GM12865 (cell line): ENCODE results near the gene TGFA.

Experiments
- DNase-seq: peaks from one replicate; pipeline ENCODE4 v3.0.0; 2010; ENCODE audit warnings: low read depth
- H3K4me3 ChIP-seq: 2 replicates; pipeline ENCODE4 v1.5.1; 2011; ENCODE audit warnings: mild to moderate bottlenecking, low read depth, low read length, control low read depth
- TF ChIP-seq, protein P1 (sequence below): IDR thresholded peaks from 2 replicates; pipeline ENCODE4 v1.5.1; 2011; ENCODE audit warnings: low read length, control low read depth, low read depth, inconsistent platforms; ENCODE audit not compliant: insufficient read depth; ENCODE audit errors: missing control alignments

TGFA gene

DNA sequence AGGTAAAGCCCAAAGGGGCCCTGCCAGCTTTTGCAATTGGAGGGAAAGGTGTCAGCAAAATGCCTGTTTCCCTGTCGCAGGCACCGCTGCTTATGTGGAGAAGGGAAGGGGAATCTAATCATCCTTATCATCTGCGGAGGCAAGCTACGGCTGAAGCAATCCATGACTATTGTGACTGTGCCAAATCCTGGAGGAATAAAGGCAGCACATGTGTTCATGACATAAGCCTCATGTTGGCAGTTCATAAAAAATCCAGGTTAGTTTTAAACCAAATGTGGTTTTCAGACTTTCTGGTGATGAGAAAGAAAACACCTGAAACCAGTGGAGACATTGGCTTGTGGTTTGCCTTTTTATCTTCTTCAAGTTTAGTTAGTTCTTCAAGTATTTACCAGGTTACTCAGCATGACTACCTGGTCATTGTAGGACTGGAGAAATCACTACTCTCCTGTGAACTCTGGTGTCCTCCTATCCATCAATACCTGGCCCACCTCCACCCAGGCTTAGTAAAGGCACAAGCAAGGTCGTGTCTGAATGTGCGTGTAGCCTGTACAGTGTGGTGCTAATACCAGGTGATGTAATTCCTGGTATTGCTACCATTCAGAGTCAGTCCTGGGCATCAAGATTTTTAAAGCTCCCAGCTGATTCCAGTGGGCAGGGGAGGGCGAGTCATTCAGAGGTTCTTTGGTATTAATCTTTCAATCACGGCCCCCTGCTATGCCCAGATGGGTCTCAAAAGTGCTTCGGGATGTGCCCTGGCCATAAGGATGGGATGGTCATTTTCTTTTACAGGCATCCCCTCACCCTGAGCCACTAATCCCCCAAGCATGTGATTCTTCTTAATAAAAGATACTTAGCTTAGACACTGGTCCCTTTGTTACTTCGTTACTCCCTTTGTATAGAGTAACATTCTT lies 96.8 kb downstream of the TGFA start:
- DNase-seq, result no peak
- TF ChIP-seq, protein P1, sequence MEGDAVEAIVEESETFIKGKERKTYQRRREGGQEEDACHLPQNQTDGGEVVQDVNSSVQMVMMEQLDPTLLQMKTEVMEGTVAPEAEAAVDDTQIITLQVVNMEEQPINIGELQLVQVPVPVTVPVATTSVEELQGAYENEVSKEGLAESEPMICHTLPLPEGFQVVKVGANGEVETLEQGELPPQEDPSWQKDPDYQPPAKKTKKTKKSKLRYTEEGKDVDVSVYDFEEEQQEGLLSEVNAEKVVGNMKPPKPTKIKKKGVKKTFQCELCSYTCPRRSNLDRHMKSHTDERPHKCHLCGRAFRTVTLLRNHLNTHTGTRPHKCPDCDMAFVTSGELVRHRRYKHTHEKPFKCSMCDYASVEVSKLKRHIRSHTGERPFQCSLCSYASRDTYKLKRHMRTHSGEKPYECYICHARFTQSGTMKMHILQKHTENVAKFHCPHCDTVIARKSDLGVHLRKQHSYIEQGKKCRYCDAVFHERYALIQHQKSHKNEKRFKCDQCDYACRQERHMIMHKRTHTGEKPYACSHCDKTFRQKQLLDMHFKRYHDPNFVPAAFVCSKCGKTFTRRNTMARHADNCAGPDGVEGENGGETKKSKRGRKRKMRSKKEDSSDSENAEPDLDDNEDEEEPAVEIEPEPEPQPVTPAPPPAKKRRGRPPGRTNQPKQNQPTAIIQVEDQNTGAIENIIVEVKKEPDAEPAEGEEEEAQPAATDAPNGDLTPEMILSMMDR, result no peak
- no peak overlapping the region for H3K4me3 ChIP-seq

DNA sequence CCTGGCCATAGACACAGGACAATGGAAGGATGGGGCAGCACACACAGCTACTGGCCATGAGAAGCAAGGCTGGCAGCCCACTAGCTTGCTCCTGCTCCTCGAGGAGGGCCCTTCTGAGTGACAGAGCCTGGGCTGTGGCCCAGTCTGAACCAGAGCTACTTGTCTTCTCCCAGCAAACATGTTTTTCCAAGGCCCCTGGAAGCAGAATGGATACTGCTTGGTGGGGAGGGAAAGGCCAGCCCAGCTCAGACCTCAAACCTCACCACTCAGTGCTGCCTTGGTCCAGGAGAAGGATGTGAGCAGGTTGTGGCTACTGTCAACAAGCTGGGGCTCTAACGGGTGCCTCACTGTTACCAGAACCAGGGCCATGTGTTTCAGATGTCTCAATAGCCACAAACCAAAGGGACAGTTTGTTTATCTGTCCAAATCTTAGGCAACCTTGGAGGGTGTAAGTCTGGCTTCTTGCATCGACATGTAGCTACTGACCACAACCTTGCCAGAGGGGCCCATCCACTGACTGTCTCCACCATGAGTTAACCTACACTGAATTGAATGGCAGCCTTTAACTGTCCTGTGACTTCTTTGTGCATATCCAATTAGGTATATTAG lies 98.6 kb downstream of the TGFA start:
- DNase-seq, result no peak
- H3K4me3 ChIP-seq, result no peak overlapping the region
- TF ChIP-seq, protein P1, result no peak

DNA sequence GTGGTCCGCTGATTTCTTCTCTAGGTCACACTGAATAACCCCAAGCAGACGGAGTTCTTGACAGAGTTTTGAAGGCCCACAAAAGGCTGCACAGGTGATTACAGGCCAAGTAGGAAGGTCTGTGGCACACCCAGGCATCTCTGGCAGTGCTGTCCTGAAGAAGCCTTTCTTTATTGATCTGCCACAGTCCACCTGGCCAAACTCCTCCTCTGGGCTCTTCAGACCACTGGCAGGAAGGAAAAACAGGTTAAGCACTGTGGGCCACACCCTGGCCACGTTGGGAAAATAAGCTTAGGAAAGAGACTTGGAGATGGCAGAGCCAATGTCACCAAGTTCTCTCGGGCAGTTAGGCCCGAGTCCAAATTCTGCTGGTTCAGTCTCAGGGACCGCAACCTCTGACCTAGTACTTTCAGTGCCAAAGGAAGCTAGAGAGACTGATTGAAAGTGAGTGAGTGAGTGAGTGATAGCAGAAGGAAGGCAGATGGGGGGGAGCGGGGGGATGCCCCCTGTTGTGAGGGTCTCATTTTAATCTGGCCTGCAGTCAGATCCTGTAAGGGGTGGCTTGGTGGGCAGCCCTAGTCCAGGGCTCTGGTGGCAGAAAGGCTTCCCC lies 102.9 kb downstream of the TGFA start:
- H3K4me3 ChIP-seq, result no peak overlapping the region
- TF ChIP-seq, protein P1, result no peak
- DNase-seq, result no peak

DNA sequence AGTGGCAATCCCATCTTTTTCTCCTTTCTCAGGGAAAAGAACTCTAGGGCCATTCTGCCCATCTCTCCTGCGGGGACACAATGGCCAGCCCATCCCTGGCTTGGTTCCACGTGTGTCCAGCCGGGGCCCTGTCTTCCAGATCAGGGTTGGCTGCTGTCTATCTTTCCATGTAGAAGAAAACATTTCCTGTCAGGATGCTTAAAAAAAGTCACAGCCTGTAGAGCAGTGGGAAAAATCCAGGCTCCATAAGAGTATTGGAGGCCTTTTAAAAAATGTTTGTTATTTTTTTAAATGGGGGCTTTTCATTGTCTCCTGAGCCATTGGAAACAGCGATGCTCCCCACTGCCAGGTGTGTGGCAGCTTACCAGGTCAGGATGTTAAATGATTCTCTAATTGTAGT lies 105.6 kb downstream of the TGFA start:
- TF ChIP-seq, protein P1, result no peak

GRCh38 chr2:70443726-70444125 lies 109.9 kb downstream of the TGFA start:
- no peak overlapping the region for H3K4me3 ChIP-seq
- no peak for DNase-seq
- TF ChIP-seq, protein P1, result no peak

More for the DNA sequence above, 105.6 kb downstream of the TGFA start:
- no peak for DNase-seq
- H3K4me3 ChIP-seq, result no peak overlapping the region

DNA sequence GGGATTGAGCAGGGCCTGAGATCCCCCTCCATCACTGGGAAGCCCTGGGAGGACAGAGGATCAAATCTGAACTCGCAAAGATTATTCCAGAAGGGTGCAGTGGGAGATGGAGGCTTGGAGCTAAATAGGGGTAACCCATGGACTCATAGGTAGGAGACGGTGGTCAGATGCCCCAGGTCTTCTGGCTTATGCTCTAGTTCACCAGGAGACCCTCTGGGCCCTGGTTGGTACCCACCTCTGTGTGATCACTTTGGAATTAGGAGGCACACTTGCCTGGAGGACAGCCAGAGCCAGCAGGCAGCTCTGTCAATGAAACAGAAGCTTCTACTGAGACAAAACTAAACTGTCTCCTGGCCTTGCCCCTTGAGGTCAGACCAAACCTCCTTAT lies 110.6 kb downstream of the TGFA start:
- TF ChIP-seq, protein P1, result no peak
- DNase-seq, result no peak

More for the DNA sequence above, 110.6 kb downstream of the TGFA start:
- no peak overlapping the region for H3K4me3 ChIP-seq
